Right renal pelvis (tissue), 4 donors: ENCODE data around the gene PCDHB16. TPM values are rescaled to one million over a fixed set of nuclear protein-coding genes. Genes with fewer than 3 reads are reported as not detected.
"Not testable (repeated sequence)": the region's sequence is repeated elsewhere in the genome, so short reads cannot be mapped to it uniquely, and the experiment has no call there.

Source experiments
- DNase-seq, 4 donors: peaks; one replicate each; pipeline ENCODE4 v3.0.0-alpha.2; 2013; ENCODE audit warnings: low read depth in 4 of 4, low spot score in 3 of 4, missing footprints in 1 of 4
- polyA plus RNA-seq, 4 donors: library from polyadenylated mRNA; unstranded; fragments of 120-200 nt; gene quantifications; one replicate each; pipeline ENCODE4 v1.2.1, GENCODE V29; 2013; ENCODE audit not compliant: insufficient read length in 4 of 4

Gene PCDHB16
- polyA plus RNA-seq, 4 donors = 3.5 to 7.7 (median 5.2) TPM

GRCh38 chr5:141180313-141180712 lies 1.9 kb upstream of the PCDHB16 start:
- DNase-seq = no peak

- DNase-seq = not testable (repeated sequence)
These were observed 2.1 kb downstream of the PCDHB16 start for GRCh38 chr5:141184117-141184855.

- DNase-seq = no peak
These were observed 4.8 kb downstream of the PCDHB16 start, which contains the start of gene PCDHB9 for GRCh38 chr5:141186897-141187512. Gene PCDHB9 (plus strand): TSS chr5:141187161. CDS start chr5:141187319, 158 bp downstream.

- DNase-seq = not testable (repeated sequence)
These were observed 6.5 kb downstream of the PCDHB16 start for GRCh38 chr5:141188682-141189081.

- not testable (repeated sequence) for DNase-seq
These were observed 6.9 kb downstream of the PCDHB16 start for GRCh38 chr5:141189131-141189530.

- DNase-seq = no peak
These were observed 10.0 kb downstream of the PCDHB16 start, which contains the start of gene PCDHB10 for GRCh38 chr5:141192110-141192725. Gene PCDHB10 (plus strand): TSS chr5:141192353. CDS start chr5:141192553, 200 bp downstream.

- not testable (repeated sequence) for DNase-seq
These were observed 12.1 kb downstream of the PCDHB16 start for GRCh38 chr5:141194332-141194731.

- DNase-seq = no peak
These were observed 14.2 kb downstream of the PCDHB16 start for GRCh38 chr5:141196363-141196762.

GRCh38 chr5:141199359-141200235 lies 17.4 kb downstream of the PCDHB16 start, which contains the start of gene PCDHB11:
Gene PCDHB11 (plus strand): TSS chr5:141199627. CDS start chr5:141199775, 148 bp downstream.
- no peak for DNase-seq

- not testable (repeated sequence) for DNase-seq
These were observed 18.9 kb downstream of the PCDHB16 start for GRCh38 chr5:141201126-141201525.

GRCh38 chr5:141201646-141202045 lies 19.5 kb downstream of the PCDHB16 start:
- not testable (repeated sequence) for DNase-seq

GRCh38 chr5:141208478-141208877 lies 26.3 kb downstream of the PCDHB16 start, which contains the start of gene PCDHB12:
Gene PCDHB12 (plus strand): TSS chr5:141208719. CDS start chr5:141208908, 189 bp downstream.
- no peak for DNase-seq

GRCh38 chr5:141210281-141210680 lies 28.1 kb downstream of the PCDHB16 start:
- not testable (repeated sequence) for DNase-seq

- not testable (repeated sequence) for DNase-seq
These were observed 28.7 kb downstream of the PCDHB16 start for GRCh38 chr5:141210849-141211248.

- DNase-seq = not testable (repeated sequence)
These were observed 31.6 kb downstream of the PCDHB16 start, which contains the start of gene PCDHB13 for GRCh38 chr5:141213656-141214339. Gene PCDHB13 (plus strand): TSS chr5:141213919. CDS start chr5:141214124, 205 bp downstream.

GRCh38 chr5:141214583-141214982 lies 32.4 kb downstream of the PCDHB16 start:
- DNase-seq = not testable (repeated sequence)

- not testable (repeated sequence) for DNase-seq
These were observed 33.3 kb downstream of the PCDHB16 start for GRCh38 chr5:141215504-141215903.

- DNase-seq = not testable (repeated sequence)
These were observed 33.8 kb downstream of the PCDHB16 start for GRCh38 chr5:141216035-141216434.

GRCh38 chr5:141223112-141223783 lies 41.1 kb downstream of the PCDHB16 start, which contains the start of gene PCDHB14:
Gene PCDHB14 (plus strand): TSS chr5:141223343. CDS start chr5:141223506, 163 bp downstream.
- DNase-seq = no peak
